ENCODE results near the gene RFC1.

DNA sequence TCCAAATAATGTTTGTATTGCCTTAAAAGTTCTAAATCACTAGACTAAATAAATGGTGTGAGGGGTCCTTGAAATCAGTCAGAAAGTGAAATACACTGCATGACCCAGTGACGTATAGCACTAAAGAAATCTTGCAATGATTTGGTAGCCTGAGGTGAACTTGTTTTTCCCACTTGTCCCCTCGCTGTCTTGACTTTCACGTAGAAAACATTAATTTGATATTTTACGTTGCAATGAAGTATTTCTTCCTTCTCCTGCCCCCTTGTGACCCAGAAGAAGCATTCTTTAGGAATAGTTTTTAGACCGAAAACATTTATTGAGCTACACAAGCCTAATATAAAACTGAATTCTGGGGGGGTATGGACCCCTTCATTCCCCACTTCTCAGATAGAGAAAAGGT, 44.3 kb upstream of the RFC1 start:
- TF ChIP-seq POLR2A (IDR thresholded peaks at IDR 0.05) = no peak
- TF ChIP-seq, protein P1, sequence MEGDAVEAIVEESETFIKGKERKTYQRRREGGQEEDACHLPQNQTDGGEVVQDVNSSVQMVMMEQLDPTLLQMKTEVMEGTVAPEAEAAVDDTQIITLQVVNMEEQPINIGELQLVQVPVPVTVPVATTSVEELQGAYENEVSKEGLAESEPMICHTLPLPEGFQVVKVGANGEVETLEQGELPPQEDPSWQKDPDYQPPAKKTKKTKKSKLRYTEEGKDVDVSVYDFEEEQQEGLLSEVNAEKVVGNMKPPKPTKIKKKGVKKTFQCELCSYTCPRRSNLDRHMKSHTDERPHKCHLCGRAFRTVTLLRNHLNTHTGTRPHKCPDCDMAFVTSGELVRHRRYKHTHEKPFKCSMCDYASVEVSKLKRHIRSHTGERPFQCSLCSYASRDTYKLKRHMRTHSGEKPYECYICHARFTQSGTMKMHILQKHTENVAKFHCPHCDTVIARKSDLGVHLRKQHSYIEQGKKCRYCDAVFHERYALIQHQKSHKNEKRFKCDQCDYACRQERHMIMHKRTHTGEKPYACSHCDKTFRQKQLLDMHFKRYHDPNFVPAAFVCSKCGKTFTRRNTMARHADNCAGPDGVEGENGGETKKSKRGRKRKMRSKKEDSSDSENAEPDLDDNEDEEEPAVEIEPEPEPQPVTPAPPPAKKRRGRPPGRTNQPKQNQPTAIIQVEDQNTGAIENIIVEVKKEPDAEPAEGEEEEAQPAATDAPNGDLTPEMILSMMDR (IDR thresholded peaks at IDR 0.05) = no peak

Measured in ovary (tissue), 3 donors.